HL-60 (cell line): Measurements from ENCODE around the gene CDC42BPA.

Experiments
- DNase-seq, 2 experiments: peaks; one replicate each; pipeline ENCODE4 v3.0.0-alpha.2; 2010 to 2020; ENCODE audit warnings: low read depth in 1 of 2, low spot score in 1 of 2
- H3K27ac ChIP-seq: fragments of 250-450 bp; sonication (Bioruptor Pico); replicated peaks from 2 replicates; pipeline ENCODE4 v1.5.1; 2020; ENCODE audit warnings: mild to moderate bottlenecking, moderate library complexity
- H3K27me3 ChIP-seq: fragments of 250-450 bp; sonication (Bioruptor Pico); 2 replicates; pipeline ENCODE4 v1.5.1; 2021; ENCODE audit warnings: mild to moderate bottlenecking, moderate library complexity; ENCODE audit not compliant: insufficient read depth, poor library complexity, severe bottlenecking
- H3K4me3 ChIP-seq: replicated peaks from 2 replicates; pipeline ENCODE4 v1.5.1; 2011; ENCODE audit warnings: mild to moderate bottlenecking, control low read depth, low read length; ENCODE audit not compliant: insufficient read depth
- GABPA ChIP-seq: IDR thresholded peaks from 2 replicates; pipeline ENCODE4 v1.6.1; 2012; ENCODE audit warnings: low read depth
- POLR2AphosphoS5 ChIP-seq: IDR thresholded peaks from 2 replicates; pipeline ENCODE4 v1.6.1; 2012; ENCODE audit warnings: low read depth
- SPI1 ChIP-seq: IDR thresholded peaks from 2 replicates; pipeline ENCODE4 v1.6.1; 2012; ENCODE audit warnings: low read depth, mild to moderate bottlenecking, borderline replicate concordance
- TF ChIP-seq, protein P1 (sequence below): IDR thresholded peaks from 2 replicates; pipeline ENCODE4 v1.6.1; 2012; ENCODE audit warnings: low read depth; ENCODE audit not compliant: insufficient replicate concordance
- TF ChIP-seq, protein P2 (sequence below): IDR thresholded peaks from one replicate; pipeline ENCODE4 v1.5.1; 2011; ENCODE audit warnings: low read length, control low read depth, inconsistent platforms; ENCODE audit not compliant: insufficient read depth

CDC42BPA gene

DNA sequence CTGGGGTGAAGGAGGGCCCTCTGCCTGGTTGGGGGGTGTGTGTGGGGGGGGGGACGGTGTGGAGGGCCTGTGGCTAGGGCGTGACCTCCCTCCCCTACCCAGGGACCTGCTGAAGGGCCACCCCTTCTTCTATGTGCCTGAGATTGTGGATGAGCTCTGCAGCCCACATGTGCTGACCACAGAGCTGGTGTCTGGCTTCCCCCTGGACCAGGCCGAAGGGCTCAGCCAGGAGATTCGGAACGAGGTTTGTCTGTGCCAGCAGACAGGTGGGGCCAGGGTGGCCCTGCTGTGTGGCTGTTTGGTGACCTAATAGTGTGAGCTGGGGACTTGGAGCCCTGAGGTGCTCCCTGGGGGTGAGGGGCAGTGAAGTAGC, 334.3 kb downstream of the CDC42BPA start:
- Histone ChIP-seq H3K27ac (no peak overlapping the region), H3K4me3 (no peak overlapping the region), H3K27me3 (no peaks in the 10 kb centered on the region)
- DNase-seq, result no peak
- TF ChIP-seq, protein P1, sequence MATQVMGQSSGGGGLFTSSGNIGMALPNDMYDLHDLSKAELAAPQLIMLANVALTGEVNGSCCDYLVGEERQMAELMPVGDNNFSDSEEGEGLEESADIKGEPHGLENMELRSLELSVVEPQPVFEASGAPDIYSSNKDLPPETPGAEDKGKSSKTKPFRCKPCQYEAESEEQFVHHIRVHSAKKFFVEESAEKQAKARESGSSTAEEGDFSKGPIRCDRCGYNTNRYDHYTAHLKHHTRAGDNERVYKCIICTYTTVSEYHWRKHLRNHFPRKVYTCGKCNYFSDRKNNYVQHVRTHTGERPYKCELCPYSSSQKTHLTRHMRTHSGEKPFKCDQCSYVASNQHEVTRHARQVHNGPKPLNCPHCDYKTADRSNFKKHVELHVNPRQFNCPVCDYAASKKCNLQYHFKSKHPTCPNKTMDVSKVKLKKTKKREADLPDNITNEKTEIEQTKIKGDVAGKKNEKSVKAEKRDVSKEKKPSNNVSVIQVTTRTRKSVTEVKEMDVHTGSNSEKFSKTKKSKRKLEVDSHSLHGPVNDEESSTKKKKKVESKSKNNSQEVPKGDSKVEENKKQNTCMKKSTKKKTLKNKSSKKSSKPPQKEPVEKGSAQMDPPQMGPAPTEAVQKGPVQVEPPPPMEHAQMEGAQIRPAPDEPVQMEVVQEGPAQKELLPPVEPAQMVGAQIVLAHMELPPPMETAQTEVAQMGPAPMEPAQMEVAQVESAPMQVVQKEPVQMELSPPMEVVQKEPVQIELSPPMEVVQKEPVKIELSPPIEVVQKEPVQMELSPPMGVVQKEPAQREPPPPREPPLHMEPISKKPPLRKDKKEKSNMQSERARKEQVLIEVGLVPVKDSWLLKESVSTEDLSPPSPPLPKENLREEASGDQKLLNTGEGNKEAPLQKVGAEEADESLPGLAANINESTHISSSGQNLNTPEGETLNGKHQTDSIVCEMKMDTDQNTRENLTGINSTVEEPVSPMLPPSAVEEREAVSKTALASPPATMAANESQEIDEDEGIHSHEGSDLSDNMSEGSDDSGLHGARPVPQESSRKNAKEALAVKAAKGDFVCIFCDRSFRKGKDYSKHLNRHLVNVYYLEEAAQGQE, result no peak
- TF ChIP-seq, protein P2, sequence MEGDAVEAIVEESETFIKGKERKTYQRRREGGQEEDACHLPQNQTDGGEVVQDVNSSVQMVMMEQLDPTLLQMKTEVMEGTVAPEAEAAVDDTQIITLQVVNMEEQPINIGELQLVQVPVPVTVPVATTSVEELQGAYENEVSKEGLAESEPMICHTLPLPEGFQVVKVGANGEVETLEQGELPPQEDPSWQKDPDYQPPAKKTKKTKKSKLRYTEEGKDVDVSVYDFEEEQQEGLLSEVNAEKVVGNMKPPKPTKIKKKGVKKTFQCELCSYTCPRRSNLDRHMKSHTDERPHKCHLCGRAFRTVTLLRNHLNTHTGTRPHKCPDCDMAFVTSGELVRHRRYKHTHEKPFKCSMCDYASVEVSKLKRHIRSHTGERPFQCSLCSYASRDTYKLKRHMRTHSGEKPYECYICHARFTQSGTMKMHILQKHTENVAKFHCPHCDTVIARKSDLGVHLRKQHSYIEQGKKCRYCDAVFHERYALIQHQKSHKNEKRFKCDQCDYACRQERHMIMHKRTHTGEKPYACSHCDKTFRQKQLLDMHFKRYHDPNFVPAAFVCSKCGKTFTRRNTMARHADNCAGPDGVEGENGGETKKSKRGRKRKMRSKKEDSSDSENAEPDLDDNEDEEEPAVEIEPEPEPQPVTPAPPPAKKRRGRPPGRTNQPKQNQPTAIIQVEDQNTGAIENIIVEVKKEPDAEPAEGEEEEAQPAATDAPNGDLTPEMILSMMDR, result no peak
- TF ChIP-seq POLR2AphosphoS5, result no peak
- TF ChIP-seq SPI1, result no peak
- no peak for TF ChIP-seq GABPA

DNA sequence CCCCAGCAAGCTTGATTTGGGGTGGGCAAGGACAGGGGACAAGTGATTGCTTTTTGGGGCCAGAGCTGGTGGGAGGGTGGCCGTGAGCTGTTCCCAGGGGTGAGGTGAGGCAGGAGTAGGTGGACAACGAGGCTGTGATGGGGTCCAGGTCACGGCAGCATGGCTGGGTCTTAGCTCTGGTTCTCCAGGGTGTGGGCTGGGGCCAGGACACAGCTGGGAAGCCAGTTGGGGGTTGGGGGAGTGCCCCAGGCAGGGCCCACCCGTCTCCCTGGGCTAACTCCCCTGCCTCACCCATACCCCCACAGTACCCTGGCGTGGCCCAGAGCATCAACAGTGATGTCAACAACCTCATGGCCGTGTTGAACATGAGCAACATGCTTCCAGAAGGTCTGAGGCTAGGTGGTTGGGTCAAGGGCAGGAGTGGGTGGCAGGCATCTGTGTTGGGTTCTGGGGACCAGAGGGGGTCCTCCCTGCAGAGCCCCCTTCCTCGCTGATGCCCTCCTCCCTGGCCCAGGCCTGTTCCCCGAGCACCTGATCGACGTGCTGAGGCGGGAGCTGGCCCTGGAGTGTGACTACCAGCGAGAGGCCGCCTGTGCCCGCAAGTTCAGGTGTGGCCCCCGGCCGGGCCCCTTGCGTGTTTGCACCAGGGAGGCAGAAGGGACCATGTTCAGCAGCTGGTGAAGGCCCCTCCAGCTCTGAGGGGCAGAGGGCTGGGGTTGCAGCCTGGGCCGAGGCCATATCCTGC, 334.9 kb downstream of the CDC42BPA start:
- no peak overlapping the region for H3K27ac ChIP-seq
- no peak for TF ChIP-seq POLR2AphosphoS5
- TF ChIP-seq, protein P1, result no peak
- TF ChIP-seq, protein P2, result no peak
- no peak for TF ChIP-seq GABPA
- no peak for TF ChIP-seq SPI1
- DNase-seq, result no peak
- no peaks in the 10 kb centered on the region for H3K27me3 ChIP-seq
- H3K4me3 ChIP-seq, result no peak overlapping the region

DNA sequence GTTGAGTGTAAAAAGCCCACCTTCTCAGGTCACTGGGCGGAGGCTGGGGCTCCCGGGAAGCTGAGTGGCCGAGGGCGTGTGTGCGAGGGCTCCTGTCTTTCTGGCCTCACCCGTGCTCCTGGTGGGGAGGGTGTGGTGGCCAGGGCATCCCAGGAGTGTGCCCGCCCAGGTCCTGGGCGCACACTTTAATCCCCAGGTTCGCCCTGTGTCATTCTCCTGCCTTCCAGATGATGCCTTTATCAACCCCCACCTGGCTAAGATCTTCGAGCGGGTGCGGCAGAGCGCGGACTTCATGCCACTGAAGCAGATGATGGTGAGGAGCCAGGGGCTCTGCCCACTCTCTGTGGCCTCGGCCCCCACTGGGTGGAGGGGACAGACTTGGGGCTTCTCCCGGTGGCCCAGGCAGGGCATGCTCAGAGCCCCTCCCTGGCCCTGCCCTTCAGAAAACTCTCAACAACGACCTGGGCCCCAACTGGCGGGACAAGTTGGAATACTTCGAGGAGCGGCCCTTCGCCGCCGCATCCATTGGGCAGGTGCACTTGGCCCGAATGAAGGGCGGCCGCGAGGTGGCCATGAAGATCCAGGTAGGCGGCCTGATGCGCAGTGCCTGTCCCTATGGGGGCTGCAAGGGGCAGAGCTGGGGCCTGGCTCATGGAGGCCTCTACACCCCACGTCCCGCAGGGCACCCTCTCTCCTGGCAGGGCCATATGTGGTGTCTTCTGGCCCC, 335.7 kb downstream of the CDC42BPA start:
- Histone ChIP-seq H3K27ac (no peak overlapping the region), H3K4me3 (no peak overlapping the region), H3K27me3 (no peaks in the 10 kb centered on the region)
- TF ChIP-seq, protein P2, result no peak
- TF ChIP-seq POLR2AphosphoS5, result no peak
- DNase-seq, result no peak
